Measurements from ENCODE around the gene ADSL.

- no peak for TF ChIP-seq CTCF (IDR thresholded peaks at IDR 0.05 in 8 of 11, conservative IDR thresholded peaks at IDR 0.05 in 3 of 11)
- TF ChIP-seq POLR2A (IDR thresholded peaks at IDR 0.05), result no peak
Measured at GRCh38 chr22:40410731-40411505, 64.6 kb downstream of the ADSL start.

All from spleen (tissue), 7 donors.